ENCODE results near the gene PGPEP1. TPM values are rescaled to one million over a fixed set of nuclear protein-coding genes. Genes with fewer than 3 reads are reported as not detected.

PGPEP1 gene
- total RNA-seq, 1 experiment from 2014 or later, result 25.6 TPM

DNA sequence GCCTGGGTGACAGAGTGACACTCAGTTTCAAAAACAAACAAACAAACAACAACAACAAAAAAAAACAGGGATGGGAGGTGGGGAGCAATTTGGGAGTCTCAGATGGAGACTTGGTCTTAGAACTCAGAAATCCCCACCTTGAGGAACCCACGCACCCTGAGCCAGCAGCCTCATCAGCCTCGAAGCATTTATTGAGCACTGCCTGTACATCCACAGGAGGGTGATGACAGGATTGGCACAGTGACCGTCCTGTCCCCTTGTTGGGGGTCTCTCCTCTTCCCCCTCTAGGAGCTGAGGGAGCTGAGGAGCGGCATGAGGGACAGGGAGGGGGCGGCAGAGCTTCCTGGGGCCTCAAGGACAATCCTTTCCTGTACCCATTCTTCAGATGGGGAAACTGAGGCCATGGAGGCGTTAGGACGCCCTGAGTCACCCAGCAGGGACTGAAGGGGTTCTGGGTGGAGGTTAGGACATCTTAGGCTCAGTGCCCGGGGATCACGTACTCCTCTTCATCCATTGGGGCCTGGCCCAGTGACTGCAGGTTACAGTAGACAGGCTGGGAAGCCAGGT is 51.2 kb downstream of the PGPEP1 start:
- H3K4me1 ChIP-seq, result peaks cover 6% of the 10 kb centered on the region; the same call in 1 of the 2 replicates
- no peaks in the 10 kb centered on the region for H3K27me3 ChIP-seq (replicated peaks; ENCODE audit: control insufficient read depth, insufficient read depth, low read length)
- Mint-ChIP-seq H3K36me3 (ENCODE audit: insufficient read depth, unreplicated experiment) (peaks cover 48% of the 10 kb centered on the region), H3K27me3 (ENCODE audit: insufficient read depth, unreplicated experiment) (no peaks in the 10 kb centered on the region), H3K4me3 (ENCODE audit: unreplicated experiment) (no peak overlapping the region), H3K27ac (ENCODE audit: unreplicated experiment) (peak overlapping the region; percentile 32), H3K4me1 (ENCODE audit: low read depth, unreplicated experiment) (no peaks in the 10 kb centered on the region), H3K9me3 (ENCODE audit: unreplicated experiment) (no peaks in the 10 kb centered on the region)
- ChIA-PET CTCF (interaction anchor here (1.5 to 2.2 kb wide), 2 partner anchors 10 to 43 kb away, joined by 4 to 7 read pairs; no protein-coding TSS in a partner anchor), POLR2A (no interaction called here)
- intact Hi-C loops (cut with micrococcal nuclease; ENCODE audit: unreplicated experiment), result no loop called here
- H3K36me3 ChIP-seq (ENCODE audit: control insufficient read depth, insufficient read depth, low read length), result peaks cover 10% of the 10 kb centered on the region
- BruUV-seq (replicated peaks), result no TSS peak
- no peaks in the 10 kb centered on the region for H3K9me3 ChIP-seq
- H3K4me3 ChIP-seq (ENCODE audit: low read depth, low read length), result no peak overlapping the region
- DNase-seq, result no peak
- TF ChIP-seq, protein P1, sequence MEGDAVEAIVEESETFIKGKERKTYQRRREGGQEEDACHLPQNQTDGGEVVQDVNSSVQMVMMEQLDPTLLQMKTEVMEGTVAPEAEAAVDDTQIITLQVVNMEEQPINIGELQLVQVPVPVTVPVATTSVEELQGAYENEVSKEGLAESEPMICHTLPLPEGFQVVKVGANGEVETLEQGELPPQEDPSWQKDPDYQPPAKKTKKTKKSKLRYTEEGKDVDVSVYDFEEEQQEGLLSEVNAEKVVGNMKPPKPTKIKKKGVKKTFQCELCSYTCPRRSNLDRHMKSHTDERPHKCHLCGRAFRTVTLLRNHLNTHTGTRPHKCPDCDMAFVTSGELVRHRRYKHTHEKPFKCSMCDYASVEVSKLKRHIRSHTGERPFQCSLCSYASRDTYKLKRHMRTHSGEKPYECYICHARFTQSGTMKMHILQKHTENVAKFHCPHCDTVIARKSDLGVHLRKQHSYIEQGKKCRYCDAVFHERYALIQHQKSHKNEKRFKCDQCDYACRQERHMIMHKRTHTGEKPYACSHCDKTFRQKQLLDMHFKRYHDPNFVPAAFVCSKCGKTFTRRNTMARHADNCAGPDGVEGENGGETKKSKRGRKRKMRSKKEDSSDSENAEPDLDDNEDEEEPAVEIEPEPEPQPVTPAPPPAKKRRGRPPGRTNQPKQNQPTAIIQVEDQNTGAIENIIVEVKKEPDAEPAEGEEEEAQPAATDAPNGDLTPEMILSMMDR (IDR thresholded peaks at IDR 0.05; ENCODE audit: insufficient read depth in 1 of 2, low read depth in 1 of 2, low read length in 1 of 2, severe bottlenecking in 1 of 2, unreplicated experiment in 1 of 2), result no peak

DNA sequence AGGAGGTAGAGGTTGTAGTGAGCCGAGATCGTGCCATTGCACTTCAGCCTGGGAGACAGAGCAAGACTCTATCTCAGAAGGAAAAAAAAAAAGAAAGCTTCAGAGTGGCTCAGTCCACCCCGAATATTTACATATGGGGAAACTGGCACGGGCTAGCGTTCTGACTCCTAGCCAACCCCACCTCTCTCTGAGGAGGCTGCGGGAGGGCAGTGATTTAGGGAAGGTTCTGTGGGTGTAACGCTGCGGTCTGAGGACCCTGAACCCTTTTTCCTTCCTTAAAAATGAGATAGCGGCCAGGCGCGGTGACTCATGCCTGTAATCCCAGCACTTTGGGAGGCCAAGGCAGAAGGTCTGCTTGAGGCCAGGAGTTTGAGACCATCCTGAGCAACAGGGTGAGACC is 52.0 kb downstream of the PGPEP1 start:
- intact Hi-C loops (cut with micrococcal nuclease; ENCODE audit: unreplicated experiment), result no loop called here
- H3K36me3 ChIP-seq (ENCODE audit: control insufficient read depth, insufficient read depth, low read length), result peaks cover 7% of the 10 kb centered on the region
- Mint-ChIP-seq H3K27me3 (ENCODE audit: insufficient read depth, unreplicated experiment) (no peaks in the 10 kb centered on the region), H3K4me1 (ENCODE audit: low read depth, unreplicated experiment) (no peaks in the 10 kb centered on the region), H3K36me3 (ENCODE audit: insufficient read depth, unreplicated experiment) (peaks cover 39% of the 10 kb centered on the region), H3K27ac (ENCODE audit: unreplicated experiment) (peak overlapping the region; percentile 32), H3K4me3 (ENCODE audit: unreplicated experiment) (no peak overlapping the region), H3K9me3 (ENCODE audit: unreplicated experiment) (no peaks in the 10 kb centered on the region)
- ChIA-PET CTCF (interaction anchor here (0.6 kb wide), 1 partner anchor 63 kb away, joined by 3 read pairs; no protein-coding TSS in a partner anchor), POLR2A (no interaction called here)
- H3K4me3 ChIP-seq (ENCODE audit: low read depth, low read length), result no peak overlapping the region
- H3K9me3 ChIP-seq, result no peaks in the 10 kb centered on the region
- no peaks in the 10 kb centered on the region for H3K4me1 ChIP-seq
- DNase-seq, result no peak
- TF ChIP-seq, protein P1 (IDR thresholded peaks at IDR 0.05; ENCODE audit: insufficient read depth in 1 of 2, low read depth in 1 of 2, low read length in 1 of 2, severe bottlenecking in 1 of 2, unreplicated experiment in 1 of 2), result no peak
- no peaks in the 10 kb centered on the region for H3K27me3 ChIP-seq (replicated peaks; ENCODE audit: control insufficient read depth, insufficient read depth, low read length)
- no TSS peak for BruUV-seq (replicated peaks)

DNA sequence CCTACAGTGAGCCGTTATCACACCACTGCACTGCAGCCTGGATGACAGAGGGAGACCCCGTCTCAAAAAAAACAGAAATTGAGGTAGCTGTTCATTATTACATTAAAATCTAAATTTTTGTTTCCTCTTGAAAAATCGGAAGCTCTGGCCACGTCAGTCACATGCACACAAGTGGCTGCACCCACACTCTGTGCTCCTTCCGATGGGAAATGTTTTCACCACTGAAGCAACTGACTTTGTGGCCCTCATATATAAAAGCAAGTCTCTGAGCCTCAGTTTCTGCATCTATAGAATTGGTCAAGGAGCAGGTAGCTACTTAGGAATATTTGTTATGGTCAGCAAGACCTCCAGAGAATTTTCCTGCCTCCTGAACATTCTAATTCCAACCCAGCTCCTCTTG is 52.5 kb downstream of the PGPEP1 start:
- ChIA-PET CTCF (interaction anchor here (0.6 kb wide), 1 partner anchor 64 kb away, joined by 3 read pairs; no protein-coding TSS in a partner anchor), POLR2A (no interaction called here)
- H3K27me3 Mint-ChIP-seq (ENCODE audit: insufficient read depth, unreplicated experiment), result no peaks in the 10 kb centered on the region
- no peaks in the 10 kb centered on the region for H3K27me3 ChIP-seq (replicated peaks; ENCODE audit: control insufficient read depth, insufficient read depth, low read length)
- H3K9me3 Mint-ChIP-seq (ENCODE audit: unreplicated experiment), result no peaks in the 10 kb centered on the region
- peaks cover 34% of the 10 kb centered on the region for H3K36me3 Mint-ChIP-seq (ENCODE audit: insufficient read depth, unreplicated experiment)
- H3K36me3 ChIP-seq (ENCODE audit: control insufficient read depth, insufficient read depth, low read length), result peaks cover 7% of the 10 kb centered on the region
- no peaks in the 10 kb centered on the region for H3K4me1 ChIP-seq
- H3K4me3 Mint-ChIP-seq (ENCODE audit: unreplicated experiment), result no peak overlapping the region
- no peak overlapping the region for H3K27ac Mint-ChIP-seq (ENCODE audit: unreplicated experiment)
- no peaks in the 10 kb centered on the region for H3K4me1 Mint-ChIP-seq (ENCODE audit: low read depth, unreplicated experiment)
- intact Hi-C loops (cut with micrococcal nuclease; ENCODE audit: unreplicated experiment), result no loop called here
- H3K9me3 ChIP-seq, result no peaks in the 10 kb centered on the region
- no peak for DNase-seq
- no peak overlapping the region for H3K4me3 ChIP-seq (ENCODE audit: low read depth, low read length)
- TF ChIP-seq, protein P1 (IDR thresholded peaks at IDR 0.05; ENCODE audit: insufficient read depth in 1 of 2, low read depth in 1 of 2, low read length in 1 of 2, severe bottlenecking in 1 of 2, unreplicated experiment in 1 of 2), result no peak
- BruUV-seq (replicated peaks), result no TSS peak

All from Caco-2 (cell line).